ENCODE measurements around the gene PACRG.

PACRG gene

DNA sequence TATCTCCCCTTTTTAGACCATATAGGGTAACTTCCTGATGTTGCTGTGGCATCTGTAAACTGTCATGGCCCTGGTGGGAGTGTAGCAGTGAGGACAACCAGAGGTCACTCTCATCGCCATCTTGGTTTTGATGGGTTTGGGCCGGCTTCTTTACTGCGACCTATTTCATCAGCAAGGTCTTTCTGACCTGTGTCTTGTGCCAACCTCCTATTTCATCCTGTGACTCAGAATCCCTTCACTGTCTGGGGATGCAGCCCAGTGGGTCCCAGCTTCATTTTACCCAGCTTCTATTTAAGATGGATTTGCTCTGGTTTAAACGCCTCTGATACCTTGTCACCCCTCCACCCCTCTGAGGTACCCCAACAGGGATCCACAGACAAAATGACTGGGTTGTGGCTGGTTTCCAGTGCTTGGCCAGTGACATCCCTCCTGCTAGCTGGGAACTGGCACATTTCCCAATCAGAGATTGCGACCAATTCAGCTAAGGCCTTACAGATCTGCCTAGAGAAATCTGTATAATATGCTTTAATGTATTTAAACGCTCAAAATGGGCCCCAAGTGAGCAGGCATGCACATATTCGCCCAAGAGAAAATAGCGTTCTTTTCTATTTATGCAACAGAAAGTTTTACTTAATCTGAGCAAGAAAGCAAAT, 371.2 kb downstream of the PACRG start:
- no peak for DNase-seq

GRCh38 chr6:163099621-163100171, 371.9 kb downstream of the PACRG start:
- DNase-seq = no peak

DNA sequence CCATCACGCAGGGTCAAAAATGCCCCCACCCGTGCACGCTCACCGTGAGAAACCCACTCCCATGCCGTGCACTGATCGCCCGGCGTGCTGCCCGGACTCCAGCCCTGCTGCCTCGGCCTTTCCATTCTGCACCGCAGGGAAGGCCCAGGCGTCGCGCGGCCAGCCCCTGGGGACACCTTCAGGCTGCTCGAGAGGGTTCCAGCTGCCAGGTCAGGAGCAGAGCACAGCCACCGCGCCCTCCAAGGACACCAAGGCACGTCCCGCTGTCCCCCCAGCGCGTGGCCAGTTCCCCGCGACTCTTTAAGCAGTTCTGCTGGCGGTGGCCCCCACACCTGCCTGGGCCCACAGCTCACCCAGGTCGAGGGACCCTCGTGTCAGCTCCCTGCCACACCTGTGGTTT, 372.5 kb downstream of the PACRG start:
- DNase-seq = no peak

GRCh38 chr6:163113358-163113962, 385.7 kb downstream of the PACRG start:
- no peak for DNase-seq

DNA sequence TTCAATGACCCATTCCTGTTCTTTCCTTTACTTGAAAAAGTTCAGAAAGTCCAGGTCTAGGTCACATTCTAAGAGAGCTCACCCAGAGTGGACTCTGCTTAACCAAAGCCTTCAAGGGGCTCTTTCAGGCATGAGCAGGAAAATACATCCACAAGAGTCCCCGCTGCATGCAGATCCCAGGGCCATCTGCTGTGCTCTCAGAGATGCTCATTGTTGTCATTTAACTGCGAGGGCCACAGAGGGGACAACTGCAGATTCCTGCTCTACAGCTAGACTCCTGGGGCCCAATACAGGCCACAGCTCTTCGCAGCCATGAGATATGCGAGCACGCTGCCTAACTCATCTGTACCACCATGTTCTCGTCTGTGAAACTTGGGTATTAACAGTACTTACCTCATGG, 391.2 kb downstream of the PACRG start:
- DNase-seq = no peak

DNA sequence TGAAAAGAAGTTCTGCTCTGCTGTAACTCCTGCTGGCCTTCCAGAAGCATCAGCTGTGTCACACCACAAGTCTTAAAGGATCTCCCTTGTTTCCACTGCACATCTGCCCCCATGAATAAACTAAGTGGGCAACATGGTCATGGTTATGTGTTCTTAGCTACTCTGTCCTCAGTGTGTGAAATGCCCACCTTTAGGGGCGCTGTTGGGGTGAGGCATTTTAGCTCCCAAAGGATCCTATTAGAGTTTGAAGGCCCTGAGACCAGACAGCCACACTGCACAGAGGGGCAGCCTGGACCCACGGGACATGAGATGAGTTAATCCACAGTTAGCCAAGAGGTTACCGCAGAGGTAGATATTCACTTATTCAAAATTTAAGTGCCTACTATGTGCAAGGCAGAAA, 392.4 kb downstream of the PACRG start:
- DNase-seq = no peak

DNA sequence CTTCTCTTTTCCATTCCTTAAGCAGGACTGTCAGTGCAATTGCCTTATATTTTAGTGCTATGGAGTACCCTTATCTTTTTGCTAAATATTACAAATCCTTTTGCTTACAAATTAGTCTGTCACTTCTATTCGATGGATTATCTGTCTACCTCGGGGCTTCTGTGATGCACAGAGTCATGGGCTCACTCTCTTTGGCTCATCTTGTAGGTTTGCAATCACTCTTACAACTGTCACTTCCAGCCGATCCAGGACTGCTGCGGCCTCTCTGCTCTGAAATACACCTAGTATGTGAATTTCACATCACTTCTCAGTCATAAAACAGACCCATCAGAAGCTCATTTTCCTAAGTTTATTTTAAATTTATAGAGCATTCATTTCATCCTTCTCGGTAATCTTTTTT, 393.5 kb downstream of the PACRG start:
- DNase-seq = no peak

- no peak for DNase-seq
These were observed 394.6 kb downstream of the PACRG start for GRCh38 chr6:163122365-163122764.

DNA sequence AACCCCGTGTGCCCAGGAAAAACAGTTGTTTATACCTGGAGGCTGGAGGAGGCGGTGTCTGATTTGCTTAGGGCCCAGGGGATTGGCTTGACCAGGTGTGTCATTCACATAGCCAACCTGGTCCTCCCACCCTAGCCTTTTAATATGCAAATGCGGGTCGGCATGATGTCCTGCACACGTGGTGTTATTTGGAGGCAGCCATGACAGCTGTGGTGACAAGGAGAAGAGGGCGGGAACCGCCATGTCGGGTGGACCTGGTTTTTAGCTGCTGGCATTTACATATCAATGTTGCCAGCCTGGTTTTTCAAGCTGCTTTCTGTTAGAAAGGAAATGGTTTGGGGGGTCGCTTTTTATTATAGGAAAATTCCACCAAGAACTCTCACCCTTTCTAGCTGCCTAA, 395.3 kb downstream of the PACRG start:
- DNase-seq = no peak

GRCh38 chr6:163126741-163127140, 399.0 kb downstream of the PACRG start:
- no peak for DNase-seq

- no peak for DNase-seq
These were observed 399.8 kb downstream of the PACRG start for GRCh38 chr6:163127587-163127986.

- no peak for DNase-seq
These were observed 400.6 kb downstream of the PACRG start for GRCh38 chr6:163128324-163128723.

GRCh38 chr6:163132050-163132750, 404.4 kb downstream of the PACRG start:
- DNase-seq = no peak

DNA sequence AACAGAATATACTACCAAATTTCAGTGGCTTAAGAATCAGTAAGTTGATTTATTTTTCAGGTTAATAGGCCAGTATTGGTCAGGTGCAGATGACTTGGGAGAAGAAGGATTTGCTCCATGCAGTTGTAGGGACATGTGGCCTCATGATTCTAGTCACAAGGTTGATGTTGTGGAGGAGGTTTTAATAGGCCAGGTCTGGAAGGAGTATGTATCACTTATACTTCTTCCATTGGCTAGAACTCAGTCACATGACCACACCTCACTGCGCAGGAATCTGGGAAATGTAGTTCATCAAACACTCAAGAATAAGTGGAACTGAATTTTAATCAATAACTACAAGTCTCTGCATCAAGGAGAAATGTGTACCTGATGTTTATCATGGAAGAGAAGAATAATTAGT, 405.2 kb downstream of the PACRG start:
- DNase-seq = no peak

GRCh38 chr6:163133691-163134090, 405.9 kb downstream of the PACRG start:
- no peak for DNase-seq

GRCh38 chr6:163136681-163137397, 409.1 kb downstream of the PACRG start:
- no peak for DNase-seq

DNA sequence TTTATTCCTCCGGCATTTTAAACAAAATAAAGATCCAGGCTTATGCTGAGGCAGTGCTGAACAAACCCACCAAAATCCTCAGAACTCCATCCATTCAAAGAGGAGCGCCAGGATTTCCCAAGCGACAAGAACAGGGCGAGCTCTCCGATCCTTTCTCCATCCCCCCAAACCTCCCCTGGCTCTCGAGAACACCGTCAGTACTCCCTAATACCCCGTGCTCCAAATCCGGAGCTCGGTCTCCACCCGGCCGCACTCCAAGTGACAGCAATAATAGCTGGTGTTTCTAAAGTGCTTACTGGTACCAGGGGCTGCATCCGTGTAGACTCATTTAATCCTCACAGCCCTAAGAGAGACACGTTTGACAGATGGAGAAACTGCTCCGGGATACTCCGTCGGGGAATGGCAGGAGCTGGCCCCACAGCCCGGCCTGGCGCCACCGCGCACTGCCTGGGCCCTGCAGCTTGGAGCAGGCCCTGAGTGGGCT, 409.7 kb downstream of the PACRG start:
- no peak for DNase-seq

DNA sequence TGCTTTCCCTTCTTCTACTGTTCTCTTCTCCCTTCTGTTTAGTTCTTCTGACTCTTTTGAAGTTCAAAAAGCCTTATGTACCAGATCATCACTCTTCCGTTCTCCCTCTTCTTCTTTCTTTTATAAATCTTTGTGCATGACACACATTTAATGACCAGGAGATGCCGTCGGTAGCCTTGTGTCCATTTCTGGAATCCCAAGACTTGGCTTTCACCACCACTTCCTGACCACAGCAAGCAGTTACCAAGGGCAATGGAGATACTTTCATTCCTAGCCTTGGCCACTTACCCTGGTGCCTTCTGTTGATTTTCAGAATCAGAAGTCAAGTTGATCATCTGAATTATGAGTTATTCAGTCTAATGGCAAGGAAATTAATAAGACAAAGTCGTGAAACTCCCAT, 418.3 kb downstream of the PACRG start:
- no peak for DNase-seq

DNA sequence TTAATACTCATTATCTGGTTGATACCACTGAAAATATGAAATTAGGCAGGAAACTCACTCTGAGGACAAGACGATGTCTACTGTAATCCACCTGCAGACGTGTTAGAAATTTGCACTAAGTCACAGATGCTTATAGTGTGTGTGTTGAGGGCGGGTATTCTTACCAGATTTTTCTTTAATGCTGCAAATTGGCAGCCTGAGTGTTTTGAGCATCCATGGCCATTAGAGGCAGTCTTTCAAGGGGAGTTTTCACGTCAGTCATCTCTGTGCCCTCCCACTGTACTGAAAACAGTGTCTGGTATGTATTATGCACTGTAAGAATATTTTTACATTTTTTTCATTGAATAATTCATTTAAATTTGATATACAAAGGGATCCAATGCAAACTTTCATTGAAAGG, 420.2 kb downstream of the PACRG start:
- no peak for DNase-seq

DNA sequence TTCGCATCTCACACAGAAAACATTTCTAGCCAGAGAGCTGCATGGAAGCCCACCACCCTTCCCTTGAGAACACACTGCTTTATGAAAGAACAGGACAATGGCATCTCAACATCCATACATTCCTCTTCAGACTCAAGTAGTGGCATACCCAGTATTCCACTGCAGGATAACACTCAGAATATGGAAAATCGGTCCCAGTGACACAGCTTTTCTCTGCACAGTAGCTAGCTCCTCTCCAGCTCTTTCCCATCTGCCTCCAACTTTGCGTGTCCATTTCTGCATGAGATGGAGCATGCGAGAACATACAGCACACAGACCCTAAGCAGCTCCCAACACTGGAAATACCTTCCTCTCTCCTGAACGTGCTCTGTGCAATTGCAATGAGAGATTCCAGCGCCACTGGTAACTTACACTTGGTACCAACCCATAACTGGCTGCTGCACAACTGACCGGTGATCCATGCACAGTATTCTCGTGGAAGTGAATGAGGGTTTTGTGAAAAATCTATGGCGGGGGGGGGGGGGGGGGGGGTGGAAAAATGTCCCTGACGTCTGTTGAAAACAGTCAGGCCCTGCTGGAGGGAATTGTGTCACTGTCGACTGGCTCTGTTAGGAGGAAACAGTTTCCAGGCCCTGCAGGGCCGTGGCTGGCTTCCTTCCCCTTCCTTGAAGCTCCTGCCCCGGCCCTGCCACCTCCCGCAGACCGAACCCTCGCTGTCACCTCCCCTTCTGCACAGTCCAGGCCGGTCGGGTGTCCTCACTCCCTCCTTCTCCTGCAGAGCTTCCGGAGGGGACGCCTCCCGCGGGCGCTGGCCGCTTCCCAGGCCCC, 420.9 kb downstream of the PACRG start:
- DNase-seq = no peak

DNA sequence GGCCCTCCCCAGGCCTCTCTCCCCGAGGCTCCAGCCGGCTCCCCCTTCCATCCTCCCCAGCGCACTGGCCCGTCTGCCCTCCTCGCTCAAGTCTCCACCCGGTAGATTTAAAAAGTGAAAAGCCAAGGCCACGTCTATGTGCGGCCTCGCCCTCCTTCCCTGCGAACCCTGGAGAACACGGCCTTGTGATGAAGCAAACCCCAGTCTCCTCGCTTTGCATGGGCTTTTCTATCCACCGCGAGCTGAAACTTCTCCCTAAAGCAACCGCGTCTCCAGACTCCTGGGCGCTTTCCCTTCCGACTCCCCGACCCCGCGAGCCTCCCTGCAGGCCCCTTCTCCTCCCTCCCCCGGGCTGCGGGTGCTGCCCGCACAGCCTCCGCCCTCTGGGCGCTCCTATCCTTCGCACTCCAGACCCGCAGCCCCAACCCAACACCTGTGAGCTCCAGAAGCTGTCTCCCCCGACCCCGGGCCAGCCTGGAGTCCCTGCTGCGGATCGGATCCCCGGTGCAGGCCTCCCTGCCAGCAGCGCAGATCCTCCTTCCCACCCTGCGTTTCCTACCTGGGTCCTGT, 421.6 kb downstream of the PACRG start:
- no peak for DNase-seq

DNA sequence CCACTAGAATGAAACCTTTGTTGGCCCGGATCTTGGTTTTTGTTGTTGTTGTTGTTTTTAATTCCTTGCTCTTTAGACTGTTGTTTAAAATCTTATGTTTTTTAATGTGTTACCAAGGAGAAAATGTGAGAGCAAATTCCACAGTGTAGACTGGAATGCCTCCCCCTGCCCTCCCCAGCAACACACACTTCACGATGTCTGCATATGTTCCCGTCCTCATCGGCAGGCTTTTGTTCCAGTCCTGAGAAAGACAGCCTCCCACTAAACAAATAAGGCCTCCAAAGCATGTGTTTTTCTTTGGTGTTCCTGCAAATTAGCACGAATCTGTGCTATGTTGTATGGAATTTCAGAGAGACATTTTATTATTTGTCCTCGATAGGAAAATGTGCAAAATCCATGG, 423.4 kb downstream of the PACRG start:
- DNase-seq = no peak

All from stimulated activated CD4-positive, alpha-beta T cell treated with anti-CD3 and anti-CD28 coated beads, Interleukin-4, amount 100 ng/mL, for 4 hours (primary cell).